GM12801 (cell line): ENCODE data around the gene USP40.

Experiments
- CTCF ChIP-seq: IDR thresholded peaks from one replicate; pipeline ENCODE4 v1.5.1; 2011; ENCODE audit warnings: control low read depth; ENCODE audit not compliant: insufficient read length; ENCODE audit errors: extremely low read depth

USP40 gene

GRCh38 chr2:233451950-233452349, 114.6 kb downstream of the USP40 start:
- TF ChIP-seq CTCF = no peak

GRCh38 chr2:233450864-233451575, 115.6 kb downstream of the USP40 start:
- TF ChIP-seq CTCF = no peak

- no peak for TF ChIP-seq CTCF
These were observed 116.4 kb downstream of the USP40 start for GRCh38 chr2:233449921-233450863.

- TF ChIP-seq CTCF = no peak
These were observed 117.3 kb downstream of the USP40 start for GRCh38 chr2:233449081-233449901.

GRCh38 chr2:233448575-233448974, 118.0 kb downstream of the USP40 start:
- TF ChIP-seq CTCF = no peak

- no peak for TF ChIP-seq CTCF
These were observed 118.4 kb downstream of the USP40 start for GRCh38 chr2:233448220-233448559.
